ENCODE measurements around the gene KIF7. TPM values are rescaled to one million over a fixed set of nuclear protein-coding genes. Genes with fewer than 3 reads are reported as not detected.

KIF7 gene
- total and polyA plus RNA-seq, 2 of the 4 experiments (the other 2 are of a cell fraction), result 5.0 to 9.0 TPM

DNA sequence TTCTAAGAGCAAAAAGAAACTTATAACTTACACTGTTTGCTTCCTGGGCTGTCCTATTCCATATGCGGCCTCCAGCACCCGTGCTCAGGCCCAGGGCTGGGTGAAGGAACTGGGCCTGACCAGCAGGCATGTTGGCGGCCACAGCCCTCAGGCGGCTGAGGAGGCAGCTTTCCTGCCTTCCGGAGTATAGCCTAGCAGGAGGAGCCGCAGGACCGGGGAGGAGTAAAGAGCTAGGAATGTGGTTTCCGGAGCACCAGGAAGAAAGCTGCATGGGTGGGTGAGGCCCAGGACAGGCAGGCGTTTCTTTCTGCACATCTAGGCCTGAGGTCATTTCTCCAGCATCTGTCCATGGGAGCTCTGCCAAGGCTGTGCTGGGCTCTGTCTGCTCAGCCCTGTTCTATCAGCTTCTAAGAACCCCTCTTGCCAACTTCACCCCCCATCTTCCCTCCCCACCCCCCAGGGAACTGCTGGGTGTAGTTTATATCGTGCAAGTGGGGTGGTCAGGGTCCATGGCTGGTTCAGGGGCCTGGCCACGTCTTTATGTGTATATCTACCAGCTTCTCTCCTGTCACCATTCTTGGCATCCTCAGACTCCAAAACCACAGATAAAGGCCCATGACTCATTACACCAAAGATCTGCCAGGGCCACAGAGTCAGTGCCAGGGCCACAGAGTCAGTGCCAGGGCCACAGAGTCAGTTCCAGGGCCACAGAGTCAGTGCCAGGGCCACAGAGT, 7.8 kb upstream of the KIF7 start:
- POLR2A ChIA-PET (ENCODE audit: unreplicated experiment), result no interaction called here
- Histone ChIP-seq H2BK120ac (ENCODE audit: low read depth, low read length) (peak overlapping the region; percentile 95), H2BK15ac (ENCODE audit: low read depth, low read length) (peak overlapping the region; percentile 96; the same call in 2 of the 3 replicates), H3K18ac (ENCODE audit: low read depth, low read length) (peak overlapping the region; percentile 87), H3K56ac (ENCODE audit: extremely low read depth, insufficient read depth, low read length) (peak overlapping the region; percentile 73; the same call in 1 of the 2 replicates), H2BK20ac (ENCODE audit: low read depth, low read length) (peak overlapping the region; percentile 89), H4K5ac (ENCODE audit: low read depth, low read length) (peak overlapping the region; percentile 96), H3K4ac (ENCODE audit: low read depth, low read length) (peak overlapping the region; percentile 99), H3K27ac (ENCODE audit: insufficient read depth, low read length) (peak overlapping the region; percentile 70), H3K79me1 (ENCODE audit: low read depth in 1 of 2, low read length in 2 of 2) (peaks cover 0 to 11% of the 10 kb centered on the region in 2 experiments; a peak in 2 of 4 replicates), H3K9me3 (ENCODE audit: control insufficient read depth, insufficient read depth, low read length) (no peaks in the 10 kb centered on the region), H3K4me3 (ENCODE audit: insufficient read depth, low read depth, low read length) (no peak overlapping the region), H2AK5ac (ENCODE audit: low read depth, low read length) (peak overlapping the region; percentile 91), H3K23ac (ENCODE audit: low read depth, low read length) (peak overlapping the region; percentile 94), H3K9me1 (ENCODE audit: insufficient read depth, low read length) (peaks cover 15% of the 10 kb centered on the region), H3K4me2 (ENCODE audit: low read depth, low read length) (peak overlapping the region; percentile 14; the same call in 1 of the 2 replicates), H4K91ac (ENCODE audit: insufficient read depth, low read depth, low read length) (peak overlapping the region; percentile 97), H3K9ac (ENCODE audit: low read depth, low read length) (peak overlapping the region; percentile 61), H2AFZ (replicated peaks; ENCODE audit: low read length, poor library complexity) (peak overlapping the region; percentile 90), H2AK9ac (replicated peaks; ENCODE audit: low read depth, low read length, poor library complexity) (peak overlapping the region; percentile 90), H4K8ac (ENCODE audit: low read depth in 2 of 2, low read length in 2 of 2) (peak overlapping the region; percentile 99), H4K20me1 (ENCODE audit: insufficient read depth, low read length) (no peaks in the 10 kb centered on the region), H3K36me3 (ENCODE audit: control insufficient read depth, insufficient read depth, low read length) (no peaks in the 10 kb centered on the region), H3K27me3 (ENCODE audit: control insufficient read depth, insufficient read depth, low read length) (no peaks in the 10 kb centered on the region), H2BK5ac (ENCODE audit: low read depth, low read length, poor library complexity, severe bottlenecking) (peak overlapping the region; percentile 71), H3K14ac (replicated peaks; ENCODE audit: low read depth, low read length) (peak overlapping the region; percentile 99), H3K4me1 (ENCODE audit: control insufficient read depth, insufficient read depth, low read length) (peaks cover 14% of the 10 kb centered on the region)
- no TSS peak for BruUV-seq (replicated peaks)
- CTCF ChIA-PET, result interaction anchor here (1.0 kb wide), 1 partner anchor 10 kb away, joined by 3 read pairs; no protein-coding TSS in a partner anchor
- WGBS, 2 experiments (ENCODE audit: extremely low coverage in 2 of 2, insufficient read length in 1 of 2), result no CpG with 5 or more reads among the region's 11 CpGs
- DNase-seq, result peak; percentile 92
- peak; percentile 90 for ATAC-seq (ENCODE audit: low read depth)
- dilution Hi-C loops (cut with HindIII; ENCODE audit: low sequenced_read_pairs, unreplicated experiment) (no loop called here), in situ Hi-C loops (cut with MboI; ENCODE audit: low sequenced_read_pairs) (no loop called here), intact Hi-C loops (cut with micrococcal nuclease) (no loop called here)
- TF ChIP-seq RFX5 (IDR thresholded peaks at IDR 0.05; ENCODE audit: low read depth, low read length), result no peak
- TF ChIP-seq NFE2L2 (IDR thresholded peaks at IDR 0.05; ENCODE audit: low read depth, low read length), result no peak
- no peak for TF ChIP-seq MAFK (IDR thresholded peaks at IDR 0.05; ENCODE audit: low read depth, low read length)
- no peak for TF ChIP-seq FOS (IDR thresholded peaks at IDR 0.05; ENCODE audit: low read depth, low read length)
- TF ChIP-seq CEBPB (IDR thresholded peaks at IDR 0.05; ENCODE audit: low read depth, low read length), result no peak
- TF ChIP-seq, protein P1, sequence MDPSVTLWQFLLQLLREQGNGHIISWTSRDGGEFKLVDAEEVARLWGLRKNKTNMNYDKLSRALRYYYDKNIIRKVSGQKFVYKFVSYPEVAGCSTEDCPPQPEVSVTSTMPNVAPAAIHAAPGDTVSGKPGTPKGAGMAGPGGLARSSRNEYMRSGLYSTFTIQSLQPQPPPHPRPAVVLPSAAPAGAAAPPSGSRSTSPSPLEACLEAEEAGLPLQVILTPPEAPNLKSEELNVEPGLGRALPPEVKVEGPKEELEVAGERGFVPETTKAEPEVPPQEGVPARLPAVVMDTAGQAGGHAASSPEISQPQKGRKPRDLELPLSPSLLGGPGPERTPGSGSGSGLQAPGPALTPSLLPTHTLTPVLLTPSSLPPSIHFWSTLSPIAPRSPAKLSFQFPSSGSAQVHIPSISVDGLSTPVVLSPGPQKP (IDR thresholded peaks at IDR 0.05; ENCODE audit: borderline replicate concordance, low read depth, low read length), result no peak
- no peak for TF ChIP-seq BHLHE40 (IDR thresholded peaks at IDR 0.05; ENCODE audit: low read depth, low read length)
- TF ChIP-seq, protein P2, sequence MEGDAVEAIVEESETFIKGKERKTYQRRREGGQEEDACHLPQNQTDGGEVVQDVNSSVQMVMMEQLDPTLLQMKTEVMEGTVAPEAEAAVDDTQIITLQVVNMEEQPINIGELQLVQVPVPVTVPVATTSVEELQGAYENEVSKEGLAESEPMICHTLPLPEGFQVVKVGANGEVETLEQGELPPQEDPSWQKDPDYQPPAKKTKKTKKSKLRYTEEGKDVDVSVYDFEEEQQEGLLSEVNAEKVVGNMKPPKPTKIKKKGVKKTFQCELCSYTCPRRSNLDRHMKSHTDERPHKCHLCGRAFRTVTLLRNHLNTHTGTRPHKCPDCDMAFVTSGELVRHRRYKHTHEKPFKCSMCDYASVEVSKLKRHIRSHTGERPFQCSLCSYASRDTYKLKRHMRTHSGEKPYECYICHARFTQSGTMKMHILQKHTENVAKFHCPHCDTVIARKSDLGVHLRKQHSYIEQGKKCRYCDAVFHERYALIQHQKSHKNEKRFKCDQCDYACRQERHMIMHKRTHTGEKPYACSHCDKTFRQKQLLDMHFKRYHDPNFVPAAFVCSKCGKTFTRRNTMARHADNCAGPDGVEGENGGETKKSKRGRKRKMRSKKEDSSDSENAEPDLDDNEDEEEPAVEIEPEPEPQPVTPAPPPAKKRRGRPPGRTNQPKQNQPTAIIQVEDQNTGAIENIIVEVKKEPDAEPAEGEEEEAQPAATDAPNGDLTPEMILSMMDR (conservative IDR thresholded peaks at IDR 0.05; ENCODE audit: low read depth, low read length), result no peak
- TF ChIP-seq SMC3 (IDR thresholded peaks at IDR 0.05; ENCODE audit: low read depth, low read length), result no peak
- no peak for TF ChIP-seq MXI1 (IDR thresholded peaks at IDR 0.05; ENCODE audit: borderline replicate concordance, low read depth, low read length)
- peak; percentile 70 for TF ChIP-seq POLR2A (IDR thresholded peaks at IDR 0.05; ENCODE audit: low read depth, low read length)
- no peak for TF ChIP-seq CHD1 (IDR thresholded peaks at IDR 0.05; ENCODE audit: low read depth, low read length)
- TF ChIP-seq RCOR1 (IDR thresholded peaks at IDR 0.05; ENCODE audit: insufficient replicate concordance, low read length), result no peak
- TF ChIP-seq RAD21 (IDR thresholded peaks at IDR 0.05; ENCODE audit: low read length), result peak; percentile 6; the same call in 1 of the 2 replicates
- TF ChIP-seq MAZ (IDR thresholded peaks at IDR 0.05; ENCODE audit: borderline replicate concordance, low read depth, low read length), result peak; percentile 42; the same call in 1 of the 2 replicates
